Heart right ventricle (tissue), 16 donors: ENCODE results near the gene HID1. TPM values are rescaled to one million over a fixed set of nuclear protein-coding genes. Genes with fewer than 3 reads are reported as not detected.
A peak's percentile ranks its signal among the peaks of the same experiment; 100 is the strongest.
"Not testable (repeated sequence)": the region's sequence is repeated elsewhere in the genome, so short reads cannot be mapped to it uniquely, and the experiment has no call there.

Source experiments
- ATAC-seq, 8 donors: fragments of 200-7000 bp; cut with Tn5 transposase; one replicate each; pipeline ENCODE4 v1.9.1; 2020; ENCODE audit warnings: mild to moderate bottlenecking in 8 of 8, moderate library complexity in 8 of 8, moderate number of reproducible peaks in 1 of 8
- DNase-seq, 2 donors: peaks; one replicate each; pipeline ENCODE4 v3.0.0-alpha.2; 2020
- H3K27ac ChIP-seq, 10 donors: fragments of 200-600 bp; sonication (generic) in 2 of 10; one replicate each; pipeline versions ENCODE4 v1.5.0 to v1.8.0; 2020 to 2022; ENCODE audit warnings: mild to moderate bottlenecking in 3 of 10
- H3K27me3 ChIP-seq, 7 donors: fragments of 200-600 bp; one replicate each; pipeline ENCODE4 v1.8.0; 2021 to 2022; ENCODE audit warnings: mild to moderate bottlenecking in 2 of 7
- H3K36me3 ChIP-seq, 9 donors: fragments of 200-600 bp; sonication (generic) in 1 of 9; one replicate each; pipeline versions ENCODE4 v1.5.0 to v1.8.0; 2020 to 2022; ENCODE audit warnings: mild to moderate bottlenecking in 2 of 9
- H3K4me1 ChIP-seq, 9 donors: fragments of 200-600 bp; sonication (generic) in 1 of 9; one replicate each; pipeline versions ENCODE4 v1.5.0 to v1.8.0; 2020 to 2022; ENCODE audit warnings: mild to moderate bottlenecking in 4 of 9
- H3K4me3 ChIP-seq, 10 donors: fragments of 200-600 bp; sonication (generic) in 2 of 10; one replicate each; pipeline versions ENCODE4 v1.5.0 to v1.8.0; 2020 to 2022; ENCODE audit warnings: mild to moderate bottlenecking in 7 of 10, moderate library complexity in 2 of 10
- H3K9me3 ChIP-seq, 11 donors: fragments of 200-600 bp in 10 of 11; sonication (generic) in 2 of 11; one replicate each; pipeline versions ENCODE4 v1.5.0 to v1.8.0; 2013 to 2022; ENCODE audit warnings: mild to moderate bottlenecking in 2 of 11, control low read depth in 1 of 11, moderate library complexity in 1 of 11
- whole genome bisulfite sequencing, 2 donors: extraction: QIAGEN DNeasy Blood & Tissue Kit; methylation state at CpG; one replicate each; pipeline ENCODE4 v1.1.7; 2013; ENCODE audit warnings: inconsistent platforms in 1 of 2; 5-methylcytosine and 5-hydroxymethylcytosine counted together
- intact Hi-C, 10 donors: fragments of 100-400 bp; cut with DNase I; formaldehyde crosslinking; loops; one replicate each; pipeline versions ENCODE4 v1.11.1 to v1.14.2; 2022
- polyA plus RNA-seq, 2 donors: library from polyadenylated mRNA; stranded (reverse); fragments of 200-250 nt; gene quantifications; one replicate each; pipeline ENCODE4 v1.2.3, GENCODE V29; 2013
- total RNA-seq, 10 donors: library from RNA; stranded (reverse); fragmentation: NEBNext Ultra II Directional in 3 of 10; extraction: Animal tissue kit (Norgen Biotek cat#: 25700) in 3 of 10; gene quantifications; one replicate each; pipeline versions ENCODE4 v1.2.1 to v1.2.4, GENCODE V29; 2021 to 2023
- TF ChIP-seq, protein P1 (sequence below), 9 donors: fragments of 200-600 bp; sonication (generic) in 2 of 9; IDR thresholded peaks; one replicate each; pipeline versions ENCODE4 v1.5.0 to v1.8.0; 2021 to 2022; ENCODE audit warnings: antibody characterized with exemption in 9 of 9, mild to moderate bottlenecking in 5 of 9, moderate library complexity in 1 of 9
- donor health status: Arrhythmogenic right ventricular cardiomyopathy.
- donor health status: ischemic (EF 13 %, LVEDD 7.1; RV severe dilation, severe dysfunction).
- donor health status: healthy with polysubstance abuse.
- donor health status: DM: no; HTN: yes; CAD: no.
- donor health status: DM: no; HTN: no; CAD: no.
- donor health status: ischemic (EF 25% LVEDD 6.9; RV normal size, moderate dysfunction).
- donor health status: ischemic (EF 25% LVEDD 5.7; RV mildly dilated, moderate dysfunction).
- donor health status: healthy.
- donor health status: DM: yes; HTN: yes; CAD: no.
- donor health status: Ischemic cardiomyopathy.
- donor health status: ischemic (EF 35%, LVEDD 5.7; RV mildly dilated, moderate dysfunction).
- donor health status: nonischemic (EF 11% LVEDD 7.7; RV severe dilation, severe dysfunction).
- donor health status: DM: yes; HTN: yes; CAD: no.
- donor health status: PGD.
- donor health status: ischemic (EF 29% LVEDD 5.4; RV normal size, mild dysfunction).
- donor health status: nonischemic (EF 23%, LVEDD 6.1; RV moderate dilation, normal function).

The HID1 gene
- total and polyA plus RNA-seq, 12 donors = 3.9 to 23.8 (median 9.5) TPM

GRCh38 chr17:74971069-74971841, 1.3 kb downstream of the HID1 start:
- peaks cover 0 to 51% (median 0%) of the 10 kb centered on the region in 7 donors for H3K27me3 ChIP-seq
- peak overlapping the region; percentile 54 to 86 (median 76) for H3K27ac ChIP-seq
- intact Hi-C loops = loop anchor here in 1 of 10 donors (10.0 kb wide), 1 partner anchor 144 kb away; no protein-coding TSS in a partner anchor
- TF ChIP-seq, protein P1, sequence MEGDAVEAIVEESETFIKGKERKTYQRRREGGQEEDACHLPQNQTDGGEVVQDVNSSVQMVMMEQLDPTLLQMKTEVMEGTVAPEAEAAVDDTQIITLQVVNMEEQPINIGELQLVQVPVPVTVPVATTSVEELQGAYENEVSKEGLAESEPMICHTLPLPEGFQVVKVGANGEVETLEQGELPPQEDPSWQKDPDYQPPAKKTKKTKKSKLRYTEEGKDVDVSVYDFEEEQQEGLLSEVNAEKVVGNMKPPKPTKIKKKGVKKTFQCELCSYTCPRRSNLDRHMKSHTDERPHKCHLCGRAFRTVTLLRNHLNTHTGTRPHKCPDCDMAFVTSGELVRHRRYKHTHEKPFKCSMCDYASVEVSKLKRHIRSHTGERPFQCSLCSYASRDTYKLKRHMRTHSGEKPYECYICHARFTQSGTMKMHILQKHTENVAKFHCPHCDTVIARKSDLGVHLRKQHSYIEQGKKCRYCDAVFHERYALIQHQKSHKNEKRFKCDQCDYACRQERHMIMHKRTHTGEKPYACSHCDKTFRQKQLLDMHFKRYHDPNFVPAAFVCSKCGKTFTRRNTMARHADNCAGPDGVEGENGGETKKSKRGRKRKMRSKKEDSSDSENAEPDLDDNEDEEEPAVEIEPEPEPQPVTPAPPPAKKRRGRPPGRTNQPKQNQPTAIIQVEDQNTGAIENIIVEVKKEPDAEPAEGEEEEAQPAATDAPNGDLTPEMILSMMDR (IDR thresholded peaks at IDR 0.05) = no peak
- ATAC-seq = peak in 3 of 8 donors; percentile 26 to 44 (median 37)
- H3K36me3 ChIP-seq = no peaks in the 10 kb centered on the region
- DNase-seq = no peak
- H3K9me3 ChIP-seq = no peaks in the 10 kb centered on the region
- WGBS, 2 donors = 48 to 63% methylated on average over 8 of the region's 8 CpGs
- H3K4me1 ChIP-seq = peaks cover 5 to 34% (median 22%) of the 10 kb centered on the region in 9 donors
- peak overlapping the region in 9 of 10 donors; percentile 58 to 90 (median 76) for H3K4me3 ChIP-seq

DNA sequence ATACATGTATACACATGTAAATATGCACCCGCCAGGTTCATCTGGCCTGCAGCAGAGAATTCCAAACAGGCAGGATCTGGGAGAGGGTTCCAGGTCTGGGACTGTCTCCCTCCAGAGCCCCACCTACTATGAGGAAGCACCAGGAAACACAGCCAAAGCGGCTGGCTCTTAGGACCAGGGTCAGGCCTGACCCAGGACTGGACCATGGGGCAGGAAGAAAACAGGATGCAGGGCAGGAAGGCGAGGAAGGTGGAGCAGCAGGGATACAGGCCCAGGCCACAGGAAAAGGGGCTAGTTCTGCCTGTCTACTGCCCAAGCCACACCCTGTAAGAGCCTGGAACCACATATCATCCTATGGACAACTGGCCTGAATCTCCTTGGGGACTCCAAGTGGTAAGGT, 2.2 kb downstream of the HID1 start:
- peak overlapping the region; percentile 54 to 86 (median 76) for H3K27ac ChIP-seq
- DNase-seq = peak in 1 of 2 donors; percentile 33

GRCh38 chr17:74969501-74969900, 3.1 kb downstream of the HID1 start:
- 85 to 92% methylated on average over 5 of the region's 5 CpGs for WGBS, 2 donors
- H3K36me3 ChIP-seq, H3K4me3 ChIP-seq, ATAC-seq, DNase-seq, H3K9me3 ChIP-seq: not testable (repeated sequence)
- Histone ChIP-seq H3K27ac (peak overlapping the region in 4 of 10 donors; percentile 39 to 86 (median 82)), H3K4me1 (peaks cover 5 to 34% (median 22%) of the 10 kb centered on the region in 9 donors), H3K27me3 (peaks cover 0 to 38% (median 0%) of the 10 kb centered on the region in 7 donors)
- intact Hi-C loops = loop anchor here in 2 of 10 donors (10.0 kb wide), 2 partner anchors 45 to 235 kb away; partner anchors contain the start of genes MRPL58 (in 1 of the 2) and NUP85 (in 1 of the 2)

More for the DNA sequence above, 2.2 kb downstream of the HID1 start:
- TF ChIP-seq, protein P1 (IDR thresholded peaks at IDR 0.05) = no peak
- no peaks in the 10 kb centered on the region for H3K9me3 ChIP-seq
- 64 to 74% methylated on average over 3 of the region's 3 CpGs for WGBS, 2 donors
- intact Hi-C loops = loop anchor here in 1 of 10 donors (10.0 kb wide), 1 partner anchor 144 kb away; no protein-coding TSS in a partner anchor
- peaks cover 5 to 34% (median 22%) of the 10 kb centered on the region in 9 donors for H3K4me1 ChIP-seq
- peak overlapping the region in 8 of 10 donors; percentile 58 to 90 (median 77) for H3K4me3 ChIP-seq
- ATAC-seq = peak; percentile 37 to 83 (median 68)
- H3K36me3 ChIP-seq = no peaks in the 10 kb centered on the region
- peaks cover 0 to 47% (median 0%) of the 10 kb centered on the region in 7 donors for H3K27me3 ChIP-seq

GRCh38 chr17:74968361-74968780, 4.2 kb downstream of the HID1 start:
- intact Hi-C loops = loop anchor here in 2 of 10 donors (10.0 kb wide), 2 partner anchors 46 to 236 kb away; partner anchors contain the start of genes MRPL58 (in 1 of the 2) and NUP85 (in 1 of the 2)
- H3K9me3 ChIP-seq = no peaks in the 10 kb centered on the region
- DNase-seq (no peak), ATAC-seq (no peak)
- TF ChIP-seq, protein P1 (IDR thresholded peaks at IDR 0.05) = no peak
- peaks cover 5 to 34% (median 22%) of the 10 kb centered on the region in 9 donors for H3K4me1 ChIP-seq
- no peaks in the 10 kb centered on the region for H3K36me3 ChIP-seq
- WGBS, 2 donors = 85 to 87% methylated on average over 5 of the region's 5 CpGs
- no peak overlapping the region for H3K4me3 ChIP-seq
- H3K27ac ChIP-seq = no peak overlapping the region
- H3K27me3 ChIP-seq = peaks cover 0 to 27% (median 0%) of the 10 kb centered on the region in 7 donors
